Measurements from ENCODE around the gene APOBEC3F.

Gene APOBEC3F

GRCh38 chr22:39094717-39095389 lies 54.2 kb downstream of the APOBEC3F start:
- DNase-seq (ENCODE audit: low spot score): no peak

GRCh38 chr22:39095971-39096370 lies 55.3 kb downstream of the APOBEC3F start:
- no peak for DNase-seq (ENCODE audit: low spot score)

- no peak for DNase-seq (ENCODE audit: low spot score)
These were observed 56.7 kb downstream of the APOBEC3F start, which contains the start of gene APOBEC3H for GRCh38 chr22:39097098-39098020. TSS of gene APOBEC3H (plus strand) at chr22:39097244. CDS start at chr22:39100279, 3,035 bp downstream.

- no peak for DNase-seq (ENCODE audit: low spot score)
These were observed 57.4 kb downstream of the APOBEC3F start for GRCh38 chr22:39098026-39098425.

- DNase-seq (ENCODE audit: low spot score): no peak
These were observed 57.9 kb downstream of the APOBEC3F start for GRCh38 chr22:39098576-39098975.

GRCh38 chr22:39101226-39101625 lies 60.6 kb downstream of the APOBEC3F start:
- no peak for DNase-seq (ENCODE audit: low spot score)

GRCh38 chr22:39103431-39103830 lies 62.8 kb downstream of the APOBEC3F start:
- no peak for DNase-seq (ENCODE audit: low spot score)
